ENCODE results near the gene MRGPRD.
"Not testable (repeated sequence)": the region's sequence is repeated elsewhere in the genome, so short reads cannot be mapped to it uniquely, and the experiment has no call there.

Gene MRGPRD

GRCh38 chr11:68974421-68975194, 6.2 kb downstream of the MRGPRD start:
- Histone ChIP-seq H4K8ac (ENCODE audit: low read depth, low read length) (no peak overlapping the region), H3K18ac (ENCODE audit: low read length) (no peak overlapping the region), H4K91ac (ENCODE audit: low read depth, low read length, poor library complexity) (no peak overlapping the region), H3K4me3 (ENCODE audit: low read length in 2 of 2) (no peak overlapping the region), H3K4me2 (ENCODE audit: insufficient read depth, low read length, poor library complexity, severe bottlenecking) (no peak overlapping the region), H3K36me3 (replicated peaks in 1 of 2; ENCODE audit: control insufficient read depth in 2 of 2, insufficient read depth in 2 of 2, low read length in 2 of 2) (no peaks in the 10 kb centered on the region), H3K4ac (ENCODE audit: low read length) (no peak overlapping the region), H3K23ac (ENCODE audit: low read depth, low read length, poor library complexity) (no peak overlapping the region), H3K27me3 (ENCODE audit: control insufficient read depth in 3 of 3, insufficient read depth in 3 of 3, low read depth in 1 of 3, low read length in 3 of 3) (peaks cover 0 to 25% (median 0%) of the 10 kb centered on the region in 3 experiments), H3K27ac (replicated peaks; ENCODE audit: low read length) (no peak overlapping the region), H2BK5ac (ENCODE audit: low read length) (no peak overlapping the region), H3K4me1 (ENCODE audit: control insufficient read depth in 2 of 2, insufficient read depth in 1 of 2, low read depth in 1 of 2, low read length in 2 of 2) (no peaks in the 10 kb centered on the region), H3K9me3 (replicated peaks in 1 of 2; ENCODE audit: control insufficient read depth in 2 of 2, insufficient read depth in 1 of 2, low read depth in 1 of 2, low read length in 2 of 2) (no peaks in the 10 kb centered on the region), H3K9ac (ENCODE audit: low read depth, low read length, poor library complexity) (no peak overlapping the region), H3K79me1 (ENCODE audit: low read depth, low read length) (no peaks in the 10 kb centered on the region), H2BK15ac (ENCODE audit: low read length) (no peak overlapping the region), H2BK120ac (ENCODE audit: low read depth, low read length) (no peak overlapping the region), H2AK5ac (ENCODE audit: low read depth, low read length) (no peak overlapping the region), H2AFZ (ENCODE audit: low read length) (peak overlapping the region; percentile 61), H3K14ac (ENCODE audit: low read length) (no peak overlapping the region), H2BK12ac (ENCODE audit: low read length) (no peak overlapping the region)
- WGBS, 2 donors (ENCODE audit: extremely low coverage in 2 of 2, insufficient read length in 2 of 2, insufficient replicate concordance in 1 of 2): no CpG with 5 or more reads among the region's 23 CpGs
- DNase-seq (ENCODE audit: low spot score): no peak

DNA sequence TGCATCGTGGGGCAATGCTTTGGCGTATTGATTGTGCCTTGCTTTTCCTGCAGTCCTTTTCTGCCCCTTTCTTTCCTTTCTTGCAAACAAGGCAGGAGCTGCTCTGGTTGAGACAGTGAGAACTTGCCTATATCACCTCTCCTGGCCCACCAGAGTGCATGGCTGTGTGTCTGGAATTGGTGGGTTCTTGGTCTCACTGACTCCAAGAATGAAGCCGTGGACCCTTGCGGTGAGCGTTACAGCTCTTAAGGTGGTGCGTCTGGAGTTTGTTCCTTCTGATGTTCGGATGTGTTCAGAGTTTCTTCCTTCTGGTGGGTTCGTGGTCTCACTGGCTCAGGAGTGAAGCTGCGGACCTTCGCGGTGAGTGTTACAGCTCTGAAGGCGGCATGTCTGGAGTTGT, 7.1 kb downstream of the MRGPRD start:
- not testable (repeated sequence) for H2BK120ac ChIP-seq (ENCODE audit: low read depth, low read length); H3K36me3 ChIP-seq (replicated peaks in 1 of 2; ENCODE audit: control insufficient read depth in 2 of 2, insufficient read depth in 2 of 2, low read length in 2 of 2); H3K4me1 ChIP-seq (ENCODE audit: control insufficient read depth in 2 of 2, insufficient read depth in 1 of 2, low read depth in 1 of 2, low read length in 2 of 2); H2AK5ac ChIP-seq (ENCODE audit: low read depth, low read length); H3K23ac ChIP-seq (ENCODE audit: low read depth, low read length, poor library complexity); H3K9ac ChIP-seq (ENCODE audit: low read depth, low read length, poor library complexity); H3K79me1 ChIP-seq (ENCODE audit: low read depth, low read length); H3K4ac ChIP-seq (ENCODE audit: low read length); H3K18ac ChIP-seq (ENCODE audit: low read length); H2BK5ac ChIP-seq (ENCODE audit: low read length); H2AFZ ChIP-seq (ENCODE audit: low read length); H3K4me2 ChIP-seq (ENCODE audit: insufficient read depth, low read length, poor library complexity, severe bottlenecking); H3K14ac ChIP-seq (ENCODE audit: low read length); DNase-seq (ENCODE audit: low spot score); H2BK15ac ChIP-seq (ENCODE audit: low read length); H3K27ac ChIP-seq (replicated peaks; ENCODE audit: low read length); H2BK12ac ChIP-seq (ENCODE audit: low read length); H4K8ac ChIP-seq (ENCODE audit: low read depth, low read length); H4K91ac ChIP-seq (ENCODE audit: low read depth, low read length, poor library complexity); H3K4me3 ChIP-seq (ENCODE audit: low read length in 2 of 2); H3K9me3 ChIP-seq (replicated peaks in 1 of 2; ENCODE audit: control insufficient read depth in 2 of 2, insufficient read depth in 1 of 2, low read depth in 1 of 2, low read length in 2 of 2)
- no CpG with 5 or more reads among the region's 12 CpGs for WGBS, 2 donors (ENCODE audit: extremely low coverage in 2 of 2, insufficient read length in 2 of 2, insufficient replicate concordance in 1 of 2)
- H3K27me3 ChIP-seq (ENCODE audit: control insufficient read depth in 3 of 3, insufficient read depth in 3 of 3, low read depth in 1 of 3, low read length in 3 of 3): peaks cover 0 to 18% (median 0%) of the 10 kb centered on the region in 3 experiments

DNA sequence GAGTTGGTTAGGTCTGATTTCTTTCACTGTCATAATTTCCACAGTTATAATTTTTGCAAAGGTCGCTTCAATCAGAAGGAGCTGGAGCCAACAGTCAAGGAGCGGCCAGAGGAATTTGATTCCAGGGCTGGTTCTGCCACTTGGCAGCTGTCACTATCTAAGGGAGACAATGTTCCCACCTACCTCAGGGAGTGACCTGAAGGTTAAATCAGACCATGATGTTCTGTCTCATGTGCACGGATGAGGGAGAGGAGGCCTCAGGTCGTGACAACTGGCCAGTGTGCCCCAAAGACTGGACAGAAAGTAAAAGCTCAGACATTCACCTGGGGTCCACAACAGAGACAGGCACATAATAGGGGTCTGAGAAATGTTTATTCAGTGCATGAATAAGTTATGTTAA, 7.6 kb downstream of the MRGPRD start:
- no peak overlapping the region for H2AK5ac ChIP-seq (ENCODE audit: low read depth, low read length)
- H3K79me1 ChIP-seq (ENCODE audit: low read depth, low read length): no peaks in the 10 kb centered on the region
- H4K91ac ChIP-seq (ENCODE audit: low read depth, low read length, poor library complexity): no peak overlapping the region
- no peak overlapping the region for H2AFZ ChIP-seq (ENCODE audit: low read length)
- H3K4ac ChIP-seq (ENCODE audit: low read length): no peak overlapping the region
- no peak for DNase-seq (ENCODE audit: low spot score)
- H2BK12ac ChIP-seq (ENCODE audit: low read length): no peak overlapping the region
- H3K9me3 ChIP-seq (replicated peaks in 1 of 2; ENCODE audit: control insufficient read depth in 2 of 2, insufficient read depth in 1 of 2, low read depth in 1 of 2, low read length in 2 of 2): no peaks in the 10 kb centered on the region
- H4K8ac ChIP-seq (ENCODE audit: low read depth, low read length): no peak overlapping the region
- peaks cover 0 to 21% (median 0%) of the 10 kb centered on the region in 3 experiments for H3K27me3 ChIP-seq (ENCODE audit: control insufficient read depth in 3 of 3, insufficient read depth in 3 of 3, low read depth in 1 of 3, low read length in 3 of 3)
- no peak overlapping the region for H3K27ac ChIP-seq (replicated peaks; ENCODE audit: low read length)
- H3K9ac ChIP-seq (ENCODE audit: low read depth, low read length, poor library complexity): no peak overlapping the region
- H3K4me3 ChIP-seq (ENCODE audit: low read length in 2 of 2): no peak overlapping the region
- H2BK120ac ChIP-seq (ENCODE audit: low read depth, low read length): no peak overlapping the region
- no peak overlapping the region for H3K4me2 ChIP-seq (ENCODE audit: insufficient read depth, low read length, poor library complexity, severe bottlenecking)
- no peak overlapping the region for H3K23ac ChIP-seq (ENCODE audit: low read depth, low read length, poor library complexity)
- no peak overlapping the region for H2BK15ac ChIP-seq (ENCODE audit: low read length)
- H3K4me1 ChIP-seq (ENCODE audit: control insufficient read depth in 2 of 2, insufficient read depth in 1 of 2, low read depth in 1 of 2, low read length in 2 of 2): no peaks in the 10 kb centered on the region
- H3K18ac ChIP-seq (ENCODE audit: low read length): no peak overlapping the region
- H2BK5ac ChIP-seq (ENCODE audit: low read length): no peak overlapping the region
- H3K14ac ChIP-seq (ENCODE audit: low read length): no peak overlapping the region
- no peaks in the 10 kb centered on the region for H3K36me3 ChIP-seq (replicated peaks in 1 of 2; ENCODE audit: control insufficient read depth in 2 of 2, insufficient read depth in 2 of 2, low read length in 2 of 2)
- WGBS, 2 donors (ENCODE audit: extremely low coverage in 2 of 2, insufficient read length in 2 of 2, insufficient replicate concordance in 1 of 2): no CpG with 5 or more reads among the region's 4 CpGs

DNA sequence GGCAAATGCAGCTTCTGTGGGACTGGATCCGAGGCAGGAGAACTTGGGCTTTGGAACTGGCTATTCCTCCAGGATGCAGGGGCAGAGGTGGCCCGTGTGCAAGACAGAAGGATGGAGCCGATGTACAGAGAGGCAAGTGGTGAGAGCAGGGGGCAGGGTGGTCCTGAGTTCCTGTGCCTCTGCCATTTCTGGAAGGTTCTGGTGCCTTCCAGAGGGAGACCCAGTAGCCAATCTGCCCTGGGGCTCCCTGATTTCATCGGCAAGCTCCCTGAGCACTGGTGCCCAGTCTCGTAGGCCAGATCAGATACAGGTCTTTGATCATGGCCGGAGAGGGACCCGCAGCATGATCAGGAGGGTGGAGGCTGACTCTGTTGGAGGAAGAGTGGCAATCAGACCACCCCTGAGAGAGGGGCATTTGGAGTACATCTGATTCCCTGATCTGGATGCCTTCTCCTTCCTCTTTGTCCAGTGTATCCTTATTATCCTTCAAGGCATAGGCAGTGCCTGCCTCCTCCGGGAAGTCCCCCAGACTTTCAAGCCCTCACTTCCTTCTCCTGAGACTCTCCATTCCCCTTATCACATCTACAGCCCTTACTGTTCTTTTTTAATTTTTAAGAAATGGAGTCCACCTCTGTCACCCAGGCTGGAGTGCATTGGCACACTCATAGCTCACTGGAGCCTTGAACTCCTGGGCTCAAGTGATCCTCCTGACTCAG, 9.7 kb downstream of the MRGPRD start:
- H3K4me2 ChIP-seq (ENCODE audit: insufficient read depth, low read length, poor library complexity, severe bottlenecking): no peak overlapping the region
- peak overlapping the region; percentile 10 for H2AK5ac ChIP-seq (ENCODE audit: low read depth, low read length)
- no peak overlapping the region for H2BK12ac ChIP-seq (ENCODE audit: low read length)
- H4K91ac ChIP-seq (ENCODE audit: low read depth, low read length, poor library complexity): no peak overlapping the region
- no peak overlapping the region for H3K4ac ChIP-seq (ENCODE audit: low read length)
- DNase-seq (ENCODE audit: low spot score): no peak
- WGBS, 2 donors (ENCODE audit: extremely low coverage in 2 of 2, insufficient read length in 2 of 2, insufficient replicate concordance in 1 of 2): no CpG with 5 or more reads among the region's 8 CpGs
- H3K9me3 ChIP-seq (replicated peaks in 1 of 2; ENCODE audit: control insufficient read depth in 2 of 2, insufficient read depth in 1 of 2, low read depth in 1 of 2, low read length in 2 of 2): no peaks in the 10 kb centered on the region
- H3K18ac ChIP-seq (ENCODE audit: low read length): no peak overlapping the region
- H2AFZ ChIP-seq (ENCODE audit: low read length): no peak overlapping the region
- no peak overlapping the region for H2BK120ac ChIP-seq (ENCODE audit: low read depth, low read length)
- peaks cover 0 to 17% (median 0%) of the 10 kb centered on the region in 3 experiments for H3K27me3 ChIP-seq (ENCODE audit: control insufficient read depth in 3 of 3, insufficient read depth in 3 of 3, low read depth in 1 of 3, low read length in 3 of 3)
- no peaks in the 10 kb centered on the region for H3K36me3 ChIP-seq (replicated peaks in 1 of 2; ENCODE audit: control insufficient read depth in 2 of 2, insufficient read depth in 2 of 2, low read length in 2 of 2)
- H3K14ac ChIP-seq (ENCODE audit: low read length): no peak overlapping the region
- peak overlapping the region; percentile 10 for H3K23ac ChIP-seq (ENCODE audit: low read depth, low read length, poor library complexity)
- no peak overlapping the region for H2BK5ac ChIP-seq (ENCODE audit: low read length)
- H2BK15ac ChIP-seq (ENCODE audit: low read length): no peak overlapping the region
- H3K4me1 ChIP-seq (ENCODE audit: control insufficient read depth in 2 of 2, insufficient read depth in 1 of 2, low read depth in 1 of 2, low read length in 2 of 2): no peaks in the 10 kb centered on the region
- H3K9ac ChIP-seq (ENCODE audit: low read depth, low read length, poor library complexity): no peak overlapping the region
- no peaks in the 10 kb centered on the region for H3K79me1 ChIP-seq (ENCODE audit: low read depth, low read length)
- H3K27ac ChIP-seq (replicated peaks; ENCODE audit: low read length): no peak overlapping the region
- no peak overlapping the region for H4K8ac ChIP-seq (ENCODE audit: low read depth, low read length)
- H3K4me3 ChIP-seq (ENCODE audit: low read length in 2 of 2): no peak overlapping the region
